AG04450 (cell line): ENCODE results near the gene ZNF646. TPM values are rescaled to one million over a fixed set of nuclear protein-coding genes. Genes with fewer than 3 reads are reported as not detected.

Source experiments
- CTCF ChIA-PET: fragments of 300-600, 350-600 bp; formaldehyde crosslinking; extraction: SDS; loops from one replicate; lab custom pipeline; 2022; ENCODE audit warnings: antibody characterized with exemption, inconsistent platforms; lab: Charles Lee
- POLR2A ChIA-PET: fragments of 350-600 bp; formaldehyde crosslinking; extraction: SDS; loops from one replicate; lab custom pipeline; 2021; ENCODE audit warnings: antibody characterized with exemption, inconsistent platforms; lab: Yijun Ruan, JAX
- DNase-seq: peaks from one replicate; pipeline ENCODE4 v3.0.0-alpha.2; 2011; ENCODE audit warnings: low read depth, low spot score
- H3K27ac ChIP-seq: one replicate; pipeline ENCODE4 v1.5.1; 2012; ENCODE audit warnings: low read depth, low read length, control low read depth
- H3K27me3 ChIP-seq: one replicate; pipeline ENCODE4 v1.6.0; 2012; ENCODE audit warnings: low read length; ENCODE audit not compliant: control insufficient read depth, insufficient read depth
- H3K4me3 ChIP-seq: 2 replicates; pipeline ENCODE4 v1.5.1; 2011; ENCODE audit warnings: mild to moderate bottlenecking, low read depth, low read length, control low read depth
- H3K9me3 ChIP-seq: 2 replicates; pipeline ENCODE4 v1.5.1; 2012; ENCODE audit warnings: low read length; ENCODE audit not compliant: control insufficient read depth, insufficient read depth
- polyA plus RNA-seq: library from polyadenylated mRNA; depleted of rRNA; stranded (reverse); fragments of >200 nt; gene quantifications from 2 replicates; pipeline ENCODE4 v1.2.3, GENCODE V29; 2011
- TF ChIP-seq, protein P1 (sequence below): IDR thresholded peaks from 2 replicates; pipeline ENCODE4 v1.5.1; 2011; ENCODE audit warnings: low read depth, low read length, control low read depth, inconsistent platforms

Gene ZNF646
- polyA plus RNA-seq, 1 experiment = 2.4 TPM

DNA sequence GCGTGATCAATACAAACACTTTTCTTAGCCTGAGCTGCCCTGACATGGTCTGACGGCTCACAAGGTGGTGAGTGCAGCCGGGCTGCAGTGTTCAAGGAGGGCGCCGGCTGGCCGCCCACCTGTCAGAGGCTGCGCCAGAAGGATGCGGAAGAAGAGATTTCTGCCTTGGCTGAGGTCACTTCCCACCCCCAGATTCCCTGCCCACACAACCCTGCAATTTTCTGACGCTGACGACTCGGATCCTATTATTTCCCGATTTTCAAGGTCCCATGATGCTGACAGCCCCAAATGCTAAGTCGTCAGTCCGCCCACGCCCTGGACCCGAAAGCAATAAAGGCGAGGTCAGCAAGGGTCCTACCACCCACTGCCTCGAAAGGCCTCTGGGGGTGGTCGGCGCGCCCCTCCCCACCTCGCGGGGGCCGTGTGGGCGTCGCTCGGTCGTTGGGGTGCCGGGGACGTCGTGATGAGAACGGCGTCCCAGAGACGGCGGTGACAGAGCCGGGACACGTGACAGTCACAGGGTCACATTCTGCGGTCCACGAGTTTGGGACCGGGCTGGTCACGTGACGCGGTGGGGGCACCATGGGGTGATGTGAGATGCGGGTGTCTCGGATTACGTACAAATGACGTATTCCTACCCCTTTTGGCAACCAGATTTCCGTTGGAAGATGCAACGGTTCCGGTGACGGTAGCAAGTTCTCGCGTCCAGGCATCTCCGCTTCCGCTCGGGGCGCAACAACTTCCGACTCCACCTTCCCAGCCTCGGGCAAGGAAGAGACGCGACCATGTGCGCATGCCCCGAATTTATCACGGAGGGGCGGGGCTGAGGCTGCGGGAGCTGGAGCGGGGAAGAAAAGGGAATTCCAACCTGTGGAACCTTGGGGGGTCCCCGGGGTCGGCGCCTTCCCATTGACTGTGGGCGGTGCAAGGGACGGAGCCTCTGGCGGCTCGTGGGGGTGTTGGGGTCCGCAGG, 41.2 kb upstream of the ZNF646 start, which contains the start of gene STX4:
STX4 (plus strand) TSS at position 823 of the 973 bp plus-strand sequence. CDS start 248 bp downstream, outside the sequence.
- no peaks in the 10 kb centered on the region for H3K27me3 ChIP-seq
- ChIA-PET POLR2A (interaction anchor here (0.7 to 1.6 kb wide), 5 partner anchors 12 to 439 kb away, joined by 3 to 13 read pairs (median 3); partner anchors contain the start of genes ZNF646 and ZNF668), CTCF (no interaction called here)
- TF ChIP-seq, protein P1, sequence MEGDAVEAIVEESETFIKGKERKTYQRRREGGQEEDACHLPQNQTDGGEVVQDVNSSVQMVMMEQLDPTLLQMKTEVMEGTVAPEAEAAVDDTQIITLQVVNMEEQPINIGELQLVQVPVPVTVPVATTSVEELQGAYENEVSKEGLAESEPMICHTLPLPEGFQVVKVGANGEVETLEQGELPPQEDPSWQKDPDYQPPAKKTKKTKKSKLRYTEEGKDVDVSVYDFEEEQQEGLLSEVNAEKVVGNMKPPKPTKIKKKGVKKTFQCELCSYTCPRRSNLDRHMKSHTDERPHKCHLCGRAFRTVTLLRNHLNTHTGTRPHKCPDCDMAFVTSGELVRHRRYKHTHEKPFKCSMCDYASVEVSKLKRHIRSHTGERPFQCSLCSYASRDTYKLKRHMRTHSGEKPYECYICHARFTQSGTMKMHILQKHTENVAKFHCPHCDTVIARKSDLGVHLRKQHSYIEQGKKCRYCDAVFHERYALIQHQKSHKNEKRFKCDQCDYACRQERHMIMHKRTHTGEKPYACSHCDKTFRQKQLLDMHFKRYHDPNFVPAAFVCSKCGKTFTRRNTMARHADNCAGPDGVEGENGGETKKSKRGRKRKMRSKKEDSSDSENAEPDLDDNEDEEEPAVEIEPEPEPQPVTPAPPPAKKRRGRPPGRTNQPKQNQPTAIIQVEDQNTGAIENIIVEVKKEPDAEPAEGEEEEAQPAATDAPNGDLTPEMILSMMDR = no peak
- peak within 1 kb of the TSS; percentile 100 for H3K4me3 ChIP-seq
- H3K27ac ChIP-seq = peak within 1 kb of the TSS; percentile 96
- DNase-seq = peak; percentile 94
- H3K9me3 ChIP-seq = no peaks in the 10 kb centered on the region; the same call in 1 of the 2 replicates

DNA sequence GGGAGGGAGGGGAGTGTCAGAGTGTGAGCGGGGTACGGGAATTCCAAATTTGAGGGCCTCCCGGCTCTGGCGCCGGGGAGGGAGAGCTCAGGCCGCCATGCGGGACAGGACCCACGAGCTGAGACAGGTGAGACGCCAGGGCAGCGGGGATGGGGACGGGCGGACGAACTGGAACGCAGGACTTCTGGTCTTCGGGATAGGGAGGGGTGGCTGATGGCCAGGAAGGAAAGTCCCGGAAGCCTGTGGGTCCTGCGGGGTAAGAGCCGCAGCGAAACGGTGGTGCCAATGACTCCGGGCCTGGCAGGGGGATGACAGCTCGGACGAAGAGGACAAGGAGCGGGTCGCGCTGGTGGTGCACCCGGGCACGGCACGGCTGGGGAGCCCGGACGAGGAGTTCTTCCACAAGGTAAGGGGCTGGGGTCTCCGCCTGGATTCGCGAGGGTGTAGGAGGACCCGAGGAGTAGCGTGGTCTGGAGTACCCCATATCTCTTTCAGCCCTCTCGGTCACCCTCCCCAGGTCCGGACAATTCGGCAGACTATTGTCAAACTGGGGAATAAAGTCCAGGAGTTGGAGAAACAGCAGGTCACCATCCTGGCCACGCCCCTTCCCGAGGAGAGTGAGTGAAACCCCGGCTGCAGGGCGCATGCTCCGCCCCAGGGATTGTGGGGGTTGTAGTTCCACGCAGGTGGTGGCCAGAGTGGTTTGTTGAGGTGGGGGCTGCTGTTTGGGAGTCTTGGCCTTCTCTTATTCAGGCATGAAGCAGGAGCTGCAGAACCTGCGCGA, 40.3 kb upstream of the ZNF646 start:
- CTCF ChIA-PET = no interaction called here
- H3K27ac ChIP-seq = peak overlapping the region; percentile 57
- peak overlapping the region; percentile 100 for H3K4me3 ChIP-seq
- no peaks in the 10 kb centered on the region for H3K27me3 ChIP-seq
- peak; percentile 48 for DNase-seq
- no peaks in the 10 kb centered on the region; the same call in 1 of the 2 replicates for H3K9me3 ChIP-seq
- POLR2A ChIA-PET = interaction anchor here (0.7 to 1.6 kb wide), 5 partner anchors 11 to 438 kb away, joined by 3 to 13 read pairs (median 3); partner anchors contain the start of genes ZNF646 and ZNF668
- TF ChIP-seq, protein P1 = no peak

DNA sequence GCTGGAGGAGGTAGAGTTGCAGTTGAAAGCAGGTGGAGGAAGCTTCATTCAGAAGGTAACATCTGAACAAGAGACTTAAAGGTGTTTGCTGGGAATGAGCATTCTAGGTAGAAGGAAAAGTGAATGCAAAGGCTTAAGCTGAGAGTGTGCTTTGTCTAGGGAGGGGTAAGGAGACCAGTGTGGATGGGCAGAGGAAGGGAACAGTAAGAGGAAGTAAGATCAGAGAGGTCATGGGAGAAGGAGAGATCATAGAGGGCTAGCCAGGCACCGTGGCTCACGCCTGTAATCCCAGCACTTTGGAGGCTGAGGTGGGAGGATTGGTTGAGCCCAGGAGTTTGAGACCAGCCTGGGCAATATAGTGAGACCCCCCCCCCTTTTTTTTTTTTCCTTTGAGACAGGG, 37.5 kb upstream of the ZNF646 start:
- ChIA-PET CTCF (no interaction called here), POLR2A (interaction anchor here (0.6 kb wide), 1 partner anchor 9 kb away, joined by 4 read pairs; no protein-coding TSS in a partner anchor)
- no peak for DNase-seq
- Histone ChIP-seq H3K27me3 (no peaks in the 10 kb centered on the region), H3K4me3 (no peak overlapping the region), H3K9me3 (no peaks in the 10 kb centered on the region; the same call in 1 of the 2 replicates), H3K27ac (no peak overlapping the region)
- TF ChIP-seq, protein P1 = no peak

DNA sequence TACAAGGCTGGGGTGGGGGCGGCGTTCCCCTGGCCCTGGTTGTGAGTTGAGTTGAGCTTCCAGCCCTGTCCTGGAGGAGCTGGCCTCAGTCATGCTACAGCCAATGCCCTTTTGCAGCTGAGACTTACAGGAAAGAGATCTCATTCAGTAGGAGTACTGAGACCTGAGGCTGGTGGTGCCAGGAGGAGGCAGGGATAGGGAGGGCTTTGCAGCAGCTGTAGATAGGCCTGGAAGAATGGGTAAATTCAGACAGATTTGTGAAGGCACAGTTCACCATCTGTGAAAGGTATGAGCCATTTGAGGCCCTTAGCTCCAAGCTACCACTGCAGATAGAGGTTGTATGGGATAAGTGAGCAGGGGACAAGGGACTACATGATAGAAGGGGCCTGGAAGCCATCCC, 35.2 kb upstream of the ZNF646 start:
- H3K9me3 ChIP-seq = no peaks in the 10 kb centered on the region; the same call in 1 of the 2 replicates
- ChIA-PET POLR2A (no interaction called here), CTCF (interaction anchor here (0.6 kb wide), 1 partner anchor 137 kb away, joined by 3 read pairs; no protein-coding TSS in a partner anchor)
- no peaks in the 10 kb centered on the region for H3K27me3 ChIP-seq
- no peak overlapping the region for H3K4me3 ChIP-seq
- TF ChIP-seq, protein P1 = no peak
- DNase-seq = no peak
- H3K27ac ChIP-seq = no peak overlapping the region
